Bone marrow (tissue), 2 donors: Measurements from ENCODE around the gene ADARB2.
"Not testable (repeated sequence)": the region's sequence is repeated elsewhere in the genome, so short reads cannot be mapped to it uniquely, and the experiment has no call there.

Source experiments
- DNase-seq, 2 donors: peaks; one replicate each; lab custom pipeline; 2025; lab: John Stamatoyannopoulos, UW

ADARB2 gene

DNA sequence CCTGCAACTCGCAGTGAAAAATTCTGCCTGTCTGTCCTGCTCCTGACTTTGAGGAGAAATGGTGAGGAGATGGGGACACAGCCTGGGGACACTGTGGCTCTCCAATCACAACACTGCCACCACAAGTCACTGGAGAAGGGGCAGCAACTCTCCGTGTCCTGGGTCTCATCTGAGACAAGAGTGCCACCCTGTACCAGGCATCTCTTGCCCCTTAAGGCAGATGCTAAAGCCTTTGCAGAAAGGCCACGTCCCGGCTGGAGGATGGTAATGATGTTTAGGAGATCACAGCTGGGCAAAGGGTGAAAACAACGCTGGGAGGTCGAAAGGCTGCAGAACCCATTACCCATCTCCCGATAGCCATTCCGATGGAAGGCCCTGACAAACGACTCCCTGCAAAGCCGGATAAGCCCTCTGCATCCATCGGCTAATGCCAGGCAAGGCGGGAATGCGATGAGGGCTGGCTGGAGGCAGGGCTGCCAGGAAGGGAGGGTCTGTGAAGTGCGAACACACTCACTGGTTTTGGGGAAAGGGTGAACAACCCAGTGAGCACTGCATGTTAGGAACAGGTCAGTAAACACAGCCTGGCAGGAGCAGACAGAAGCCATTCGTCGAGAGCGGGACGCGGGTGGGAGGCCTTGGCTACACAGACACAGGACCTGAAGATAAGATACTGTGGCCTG is 190.8 kb downstream of the ADARB2 start:
- no peak for DNase-seq

DNA sequence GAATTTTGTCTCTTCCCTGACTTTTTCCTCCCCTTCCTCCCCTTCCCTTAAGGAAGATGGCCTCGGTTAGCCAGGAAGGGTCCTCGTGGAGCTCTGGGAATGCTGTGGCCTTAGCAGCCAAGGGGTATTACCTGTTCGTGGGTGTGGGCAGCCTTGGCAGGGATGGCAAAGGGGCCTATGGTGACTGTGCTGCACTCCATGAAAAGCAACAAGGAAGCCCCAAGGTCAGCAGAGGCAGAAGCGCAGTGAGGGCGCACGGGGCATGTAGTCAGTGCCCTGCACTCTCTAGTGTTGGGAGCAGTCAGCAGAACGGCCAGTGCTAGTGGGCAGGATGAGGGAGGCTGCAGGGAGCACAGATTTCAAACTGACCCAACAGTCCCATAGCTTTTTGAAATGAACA is 191.8 kb downstream of the ADARB2 start:
- DNase-seq = no peak

DNA sequence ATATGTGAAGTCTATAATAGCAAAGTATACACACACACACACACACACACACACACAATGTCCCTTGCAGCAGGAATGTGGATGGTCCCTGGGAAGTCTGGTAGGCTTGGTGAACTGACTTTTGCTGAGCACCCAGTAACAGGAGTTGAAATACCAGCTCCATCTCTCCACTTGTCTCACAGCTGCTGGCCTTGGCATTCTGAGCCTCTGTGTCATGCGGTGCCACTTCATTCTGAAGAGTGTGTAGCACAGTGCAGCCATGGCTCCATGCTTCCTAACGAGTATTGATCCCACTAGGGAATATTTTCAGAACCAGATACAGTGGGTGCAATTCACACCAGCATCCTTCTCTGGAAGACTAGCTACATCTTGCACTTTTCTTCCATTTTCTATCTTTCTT is 192.4 kb downstream of the ADARB2 start:
- DNase-seq = no peak

DNA sequence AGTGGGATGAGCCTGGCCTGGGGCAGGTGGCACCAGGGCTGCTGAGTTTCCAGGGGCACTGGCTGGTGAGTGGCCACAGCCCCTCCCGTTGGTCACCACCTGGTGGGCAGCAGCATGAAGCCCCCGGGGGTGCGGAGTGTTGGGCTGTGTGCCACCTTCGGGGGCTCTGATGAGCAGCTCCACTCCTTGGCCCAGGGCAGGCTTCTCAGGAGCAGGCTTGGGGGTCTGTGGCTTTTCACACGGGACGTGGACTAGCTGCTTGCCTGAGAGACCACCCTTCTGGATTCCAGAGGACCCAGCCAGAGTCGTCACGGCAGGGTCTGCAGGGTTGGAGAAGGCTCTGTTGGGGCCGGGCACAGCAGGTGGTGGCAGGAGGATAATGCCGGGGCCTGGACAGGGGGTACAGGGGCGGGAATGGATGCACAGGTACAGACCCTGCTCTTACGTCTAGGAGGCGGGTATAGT is 193.1 kb downstream of the ADARB2 start:
- no peak for DNase-seq

DNA sequence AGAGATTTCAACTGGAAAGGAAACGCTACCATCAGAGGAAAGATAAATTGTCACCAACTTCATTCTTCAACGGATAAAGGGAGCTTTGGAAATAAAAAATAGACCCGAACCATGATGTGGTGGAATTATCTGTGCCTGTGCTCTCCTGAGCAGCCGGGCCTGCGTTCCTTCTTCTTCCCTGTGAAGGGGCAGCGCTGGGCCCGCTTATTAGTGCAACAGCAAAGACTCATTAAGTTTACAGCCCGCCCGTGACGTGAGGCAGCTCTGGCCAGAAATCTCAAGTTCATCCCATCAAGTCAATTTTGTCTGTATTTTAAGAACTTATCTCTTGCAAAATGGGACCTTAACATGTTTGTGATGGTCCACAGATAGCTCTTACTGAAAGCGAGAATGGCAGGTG is 193.7 kb downstream of the ADARB2 start:
- no peak for DNase-seq

DNA sequence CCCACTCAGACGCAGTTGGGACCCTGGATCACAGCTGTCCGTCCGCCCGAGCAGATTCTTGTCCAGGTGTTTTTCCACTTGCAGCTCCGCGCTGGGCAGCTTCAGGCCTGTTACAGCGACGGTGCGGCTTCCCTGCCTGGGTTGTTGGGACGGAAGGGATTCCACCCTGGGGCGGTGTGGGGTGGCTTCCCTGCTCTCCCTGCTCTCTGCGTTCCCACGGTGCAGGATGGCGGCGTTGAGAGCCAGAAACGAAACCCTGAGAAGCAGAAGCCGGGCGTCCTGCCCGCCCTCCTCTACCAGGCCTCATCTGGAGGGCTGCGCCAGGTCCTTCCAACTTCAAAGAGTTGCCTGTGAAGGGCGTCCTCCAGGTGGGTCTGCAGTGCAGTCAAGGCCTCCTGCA is 194.4 kb downstream of the ADARB2 start:
- no peak for DNase-seq

DNA sequence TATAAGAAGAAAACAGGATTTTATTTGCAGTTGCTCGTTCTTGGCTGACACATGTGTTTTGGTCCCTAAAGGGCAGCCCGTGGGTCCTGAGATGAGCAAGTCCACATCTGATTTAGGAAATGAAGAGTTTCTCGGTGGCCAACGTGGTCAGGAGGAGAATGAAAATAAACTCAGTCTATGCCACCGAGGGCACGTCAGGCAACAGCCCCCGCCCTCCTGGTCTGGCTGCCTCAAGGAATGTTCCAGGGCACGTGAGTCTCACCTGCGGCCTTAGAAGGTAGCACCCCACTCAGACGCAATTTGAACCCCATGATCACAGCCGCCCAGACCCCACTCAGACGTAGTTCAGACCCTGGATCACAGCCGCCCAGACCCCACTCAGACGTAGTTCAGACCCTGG is 197.2 kb downstream of the ADARB2 start:
- DNase-seq = no peak

DNA sequence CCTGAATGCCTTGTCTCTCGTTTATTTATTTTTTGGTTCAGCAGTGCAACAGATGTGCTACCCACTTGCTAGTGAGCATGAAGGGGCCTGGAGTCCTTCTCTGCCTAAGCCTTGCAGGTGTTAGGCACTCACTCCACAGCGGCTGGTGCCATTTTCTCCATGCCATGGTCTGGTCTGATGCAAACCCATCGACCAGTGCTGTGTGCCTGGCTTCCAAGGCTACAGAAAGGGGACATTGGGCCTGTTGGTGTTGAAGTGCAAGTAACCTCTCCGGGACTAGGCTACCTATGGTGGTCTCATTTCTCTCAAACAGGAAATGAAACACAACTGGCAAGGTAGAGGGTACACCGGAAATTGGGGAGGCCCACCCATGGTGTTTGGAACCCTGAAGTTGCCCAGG is 198.1 kb downstream of the ADARB2 start:
- no peak for DNase-seq

DNA sequence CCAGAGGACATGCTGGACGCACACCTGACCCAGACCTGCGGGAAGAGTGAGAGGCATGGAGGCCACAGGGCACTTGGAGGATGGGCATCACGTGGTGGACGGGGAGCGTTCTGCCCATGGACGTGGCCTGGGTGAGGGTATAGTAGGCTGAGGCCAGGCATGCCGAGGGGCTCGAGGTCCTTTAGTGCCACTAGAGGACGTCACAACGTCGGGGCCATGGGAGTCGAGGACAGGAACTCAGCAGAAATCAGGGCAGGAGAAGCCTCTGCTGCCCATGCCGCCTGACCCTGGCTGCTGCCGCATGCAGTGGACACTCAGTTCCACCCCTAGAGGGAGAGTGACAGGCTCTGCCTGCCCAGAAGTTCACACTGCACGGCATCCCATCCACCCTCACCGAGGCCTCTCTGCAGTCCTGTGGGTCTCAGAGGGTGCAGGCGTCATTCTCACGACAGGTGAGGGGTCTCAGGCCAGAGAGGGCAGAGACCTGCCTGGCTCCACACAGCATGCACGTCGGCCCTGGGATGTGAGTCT is 198.7 kb downstream of the ADARB2 start:
- DNase-seq = no peak

DNA sequence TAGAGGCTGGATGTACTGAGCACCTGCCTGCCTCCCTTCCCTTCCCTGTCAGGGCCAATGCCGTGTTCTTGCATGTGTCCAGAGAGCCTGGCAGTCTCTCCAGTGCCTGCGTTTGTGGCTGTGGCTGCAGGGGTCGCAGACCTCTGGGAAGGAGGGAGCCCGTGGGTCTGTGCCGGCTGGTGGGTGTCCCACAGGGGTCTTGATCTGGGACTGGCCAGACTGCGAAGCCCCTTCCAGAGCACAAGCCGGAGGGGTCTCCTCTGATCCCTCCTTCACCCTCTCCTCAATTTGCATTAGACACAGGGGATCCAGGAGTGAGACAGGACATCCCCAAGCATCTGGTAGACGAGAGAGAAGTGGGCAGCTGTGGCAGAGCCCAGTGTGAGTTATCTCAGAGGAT is 199.2 kb downstream of the ADARB2 start:
- no peak for DNase-seq

DNA sequence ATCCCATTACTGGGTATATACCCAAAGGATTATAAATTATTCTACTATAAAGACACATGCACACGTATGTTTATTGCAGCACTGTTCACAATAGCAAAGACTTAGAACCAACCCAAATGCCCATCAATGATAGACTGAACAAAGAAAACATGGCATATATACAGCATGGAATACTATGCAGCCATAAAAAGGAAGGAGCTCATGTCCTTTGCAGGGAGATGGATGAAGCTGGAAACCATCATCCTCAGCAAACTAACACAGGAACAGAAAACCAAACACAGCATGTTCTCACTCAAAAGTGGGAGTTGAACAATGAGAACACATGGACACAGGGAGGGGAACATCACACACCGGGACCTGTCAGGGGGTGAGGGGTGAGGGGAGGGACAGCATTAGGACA is 199.9 kb downstream of the ADARB2 start:
- not testable (repeated sequence) for DNase-seq

DNA sequence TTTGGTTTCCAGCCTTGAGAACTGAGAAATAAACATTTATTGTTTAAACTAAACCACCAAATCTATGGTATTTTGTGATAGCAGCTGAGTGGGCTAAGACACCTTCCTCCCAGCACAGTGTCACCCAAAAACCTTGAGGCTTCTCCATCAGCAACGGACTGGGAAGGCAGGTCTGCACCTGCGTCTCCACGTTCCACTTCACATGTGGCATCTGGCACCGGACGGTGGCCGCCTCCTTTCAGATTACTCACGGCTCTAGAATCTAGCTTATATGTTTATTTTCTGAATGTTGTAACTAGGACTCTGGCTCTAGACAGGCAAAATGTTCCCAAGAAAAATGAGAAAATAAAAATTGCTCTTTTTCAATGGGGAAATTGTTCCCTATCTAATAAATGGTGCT is 201.0 kb downstream of the ADARB2 start:
- DNase-seq = no peak

DNA sequence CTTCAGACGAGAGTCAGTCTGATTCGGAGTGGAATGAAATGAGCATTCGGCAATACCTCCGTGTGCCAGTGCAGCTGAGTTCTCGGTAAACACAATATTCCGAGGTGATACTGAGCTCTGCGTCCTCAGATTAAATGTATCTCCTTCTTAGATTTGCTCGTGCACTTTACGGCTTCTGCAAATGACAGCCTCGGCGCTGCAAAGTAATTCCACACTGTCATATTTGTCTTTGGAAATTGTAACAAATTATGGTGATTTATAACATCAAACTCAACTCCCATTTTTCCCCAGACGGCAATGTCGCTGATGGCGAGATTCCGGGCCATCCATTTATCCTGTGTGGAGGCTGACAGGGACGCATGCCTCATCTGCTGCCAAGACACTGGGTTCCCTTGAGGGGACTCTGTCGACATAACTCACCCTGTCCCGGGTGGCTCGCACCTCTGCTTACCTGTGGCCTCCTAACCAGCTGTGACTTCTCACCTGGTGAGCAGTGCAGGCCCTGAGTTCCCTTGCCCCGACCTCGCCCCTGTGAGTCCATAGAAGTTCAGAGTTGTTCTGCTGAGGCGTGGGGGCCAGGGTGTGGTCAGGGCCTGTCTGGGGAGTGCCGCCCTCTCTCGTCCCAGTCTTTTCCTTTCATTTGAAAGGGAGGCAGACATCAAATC is 201.9 kb downstream of the ADARB2 start:
- DNase-seq = no peak

DNA sequence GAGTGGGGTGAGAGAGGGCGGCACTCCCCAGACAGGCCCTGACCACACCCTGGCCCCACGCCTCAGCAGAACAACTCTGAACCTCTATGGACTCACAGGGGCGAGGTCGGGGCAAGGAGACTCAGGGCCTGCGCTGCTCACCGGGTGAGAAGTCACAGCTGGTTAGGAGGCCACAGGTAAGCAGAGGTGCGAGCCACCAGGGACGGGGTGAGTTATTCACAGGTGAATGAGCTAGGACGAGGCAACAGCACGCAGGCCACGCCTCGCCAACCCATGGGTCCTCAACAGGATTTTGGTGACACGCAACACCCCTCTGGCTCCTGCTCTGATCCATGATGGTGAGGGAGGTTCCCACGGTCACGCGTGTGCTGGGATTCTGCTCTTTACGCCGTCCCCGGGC is 202.5 kb downstream of the ADARB2 start:
- no peak for DNase-seq

DNA sequence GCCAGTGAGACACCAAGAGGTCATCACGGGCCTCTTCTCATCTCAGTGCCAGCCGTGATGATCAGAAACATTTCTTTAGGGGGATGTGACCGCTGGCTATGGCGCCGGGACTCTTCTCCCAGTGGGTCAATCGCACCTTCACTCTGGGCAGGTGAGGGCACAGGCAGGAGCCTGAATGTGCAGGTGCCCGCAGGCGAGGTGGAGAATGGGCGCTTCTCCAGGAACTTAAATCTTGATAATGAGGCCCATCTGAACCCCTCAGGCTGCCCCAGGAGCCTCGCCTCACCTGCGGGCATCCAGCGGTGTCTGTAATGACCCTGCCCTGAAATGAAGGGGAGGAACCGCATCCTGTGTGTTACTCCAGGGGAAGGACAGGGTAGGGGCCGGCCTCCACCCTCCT is 204.7 kb downstream of the ADARB2 start:
- DNase-seq = no peak

DNA sequence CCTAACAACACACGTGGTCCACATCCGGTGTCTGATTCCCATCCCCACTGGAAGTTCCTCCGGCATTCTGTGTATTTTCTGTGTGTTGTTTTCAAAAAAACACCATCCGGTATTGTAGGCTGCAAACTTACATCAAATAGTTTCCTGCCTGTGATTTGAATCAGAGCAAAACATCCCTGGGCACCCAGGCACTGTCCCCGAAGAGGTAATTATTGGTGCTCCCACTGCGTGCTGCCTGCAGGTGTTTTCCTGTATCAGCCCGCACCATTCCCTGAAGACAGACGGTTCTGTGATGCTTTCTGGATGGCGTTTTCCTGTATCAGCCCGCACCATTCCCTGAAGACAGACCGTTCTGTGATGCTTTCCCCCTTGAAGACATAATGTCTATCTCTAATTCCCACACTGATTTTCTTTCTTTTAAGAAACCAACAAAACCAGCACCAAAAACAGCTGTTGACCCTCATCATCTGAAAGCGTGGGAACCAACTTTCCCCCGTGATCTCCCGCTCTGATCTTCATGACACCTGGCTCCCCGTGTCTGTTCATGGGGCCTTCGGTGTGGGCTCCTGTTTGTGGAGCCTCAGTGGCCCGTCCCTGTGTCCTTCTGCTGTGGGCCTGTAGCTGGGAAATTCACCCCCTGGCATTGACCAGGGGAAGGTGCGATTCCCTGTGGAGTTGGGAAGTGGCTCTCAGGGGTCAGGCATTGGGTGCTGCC is 205.3 kb downstream of the ADARB2 start:
- DNase-seq = no peak

DNA sequence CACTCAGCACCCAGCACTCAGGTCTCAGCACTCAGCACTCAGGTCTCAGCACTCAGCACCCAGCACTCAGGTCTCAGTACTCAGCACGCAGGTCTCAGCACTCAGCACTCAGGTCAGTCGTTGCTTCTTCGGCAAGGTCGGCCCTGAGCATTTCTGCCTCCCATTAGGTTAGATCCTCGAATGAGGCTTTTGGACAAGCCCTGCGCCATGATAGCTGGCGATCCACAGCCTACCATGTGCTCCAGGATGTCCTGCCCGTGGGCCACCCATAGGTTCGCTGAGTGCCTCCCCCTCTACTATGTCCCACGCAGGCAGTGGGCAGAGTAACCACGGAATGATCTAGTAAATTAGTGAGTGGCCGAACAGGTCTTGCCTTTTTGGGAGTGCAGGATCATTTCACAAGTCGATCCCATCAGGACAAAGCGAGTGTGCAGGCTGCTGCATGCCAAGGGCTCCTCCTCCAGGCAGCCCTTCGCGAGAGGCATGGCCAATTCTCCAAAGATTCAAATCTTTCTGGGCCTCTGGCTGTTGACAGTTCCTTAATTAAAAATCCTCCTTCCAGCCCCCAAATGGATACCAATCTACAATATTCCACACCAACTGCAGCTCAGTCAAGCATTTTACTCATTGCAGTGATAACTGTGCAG is 206.3 kb downstream of the ADARB2 start:
- DNase-seq = no peak

DNA sequence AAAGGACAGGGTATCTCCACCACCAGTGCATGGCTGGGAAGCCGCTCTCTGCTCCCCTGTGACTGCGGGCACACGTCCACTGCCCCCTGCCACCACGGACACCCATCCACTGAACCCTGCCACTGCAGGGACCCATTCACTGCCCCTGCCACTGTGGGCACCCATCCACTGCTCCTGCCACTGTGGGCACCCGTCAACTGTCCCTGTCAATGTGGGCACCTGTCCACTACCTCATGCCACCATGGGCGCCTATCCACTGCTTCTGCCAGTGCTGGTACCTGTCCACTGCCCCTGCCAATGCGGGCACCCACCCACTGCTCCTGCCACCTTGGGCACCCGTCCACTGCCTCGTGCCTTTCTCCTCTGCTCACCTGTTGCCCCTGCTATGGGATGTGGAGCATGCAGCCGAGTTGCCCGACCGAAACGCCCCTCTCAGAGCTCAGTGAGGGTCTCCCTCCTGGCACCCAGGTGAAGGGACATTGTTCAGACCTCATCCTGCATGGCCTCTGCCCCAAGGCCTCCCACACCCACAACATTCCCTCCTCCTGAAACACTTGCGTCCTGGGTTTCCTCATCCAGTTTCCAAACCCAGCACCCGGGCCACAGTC is 207.4 kb downstream of the ADARB2 start:
- DNase-seq = no peak

DNA sequence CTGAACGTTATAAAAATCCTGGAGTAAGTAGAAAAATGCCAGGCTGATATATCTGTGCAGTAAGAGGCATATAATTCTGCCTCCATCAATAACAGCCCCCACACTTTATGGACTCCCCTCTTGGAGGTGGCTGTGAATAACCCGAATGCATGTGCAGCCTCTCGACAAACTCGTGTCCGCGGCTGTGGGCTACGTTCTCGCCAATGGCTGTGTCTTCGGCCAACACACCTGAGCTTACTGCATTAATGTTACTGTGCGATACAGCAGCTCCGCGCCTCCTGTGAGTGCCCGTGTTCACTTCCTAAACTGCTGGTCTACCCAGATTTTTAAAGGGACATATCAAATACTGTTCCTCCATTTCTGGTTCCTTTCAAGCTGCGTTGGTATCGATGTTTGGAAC is 209.4 kb downstream of the ADARB2 start:
- no peak for DNase-seq

DNA sequence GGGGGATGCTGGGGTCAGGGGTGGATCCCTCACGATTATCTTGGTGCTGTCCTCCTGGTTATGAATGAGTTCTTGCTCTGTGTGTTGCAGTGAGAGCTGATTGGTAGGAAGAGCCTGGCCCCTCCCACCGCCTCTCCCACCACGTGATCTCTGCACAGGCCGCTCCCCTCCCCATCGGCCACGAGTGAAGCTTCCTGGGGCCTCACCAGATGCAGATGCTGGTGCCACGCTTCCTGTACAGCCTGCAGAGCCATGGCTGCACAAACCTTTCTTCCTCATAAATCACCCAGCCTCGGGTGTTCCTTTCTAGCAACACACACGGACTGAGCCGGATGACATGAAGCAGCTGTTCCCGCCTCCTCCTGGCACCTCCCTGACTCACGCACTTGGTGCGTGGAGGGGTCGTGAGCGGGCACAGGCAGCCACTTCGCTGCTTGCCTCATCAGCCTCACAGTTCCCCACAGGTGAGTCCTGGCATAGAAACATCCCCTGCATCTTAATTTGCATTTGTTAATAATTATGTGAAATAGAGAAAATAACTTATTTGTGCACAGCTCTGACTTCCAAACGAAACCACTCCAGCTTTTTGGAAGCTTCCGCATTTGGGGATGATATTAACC is 210.8 kb downstream of the ADARB2 start:
- DNase-seq = no peak

DNA sequence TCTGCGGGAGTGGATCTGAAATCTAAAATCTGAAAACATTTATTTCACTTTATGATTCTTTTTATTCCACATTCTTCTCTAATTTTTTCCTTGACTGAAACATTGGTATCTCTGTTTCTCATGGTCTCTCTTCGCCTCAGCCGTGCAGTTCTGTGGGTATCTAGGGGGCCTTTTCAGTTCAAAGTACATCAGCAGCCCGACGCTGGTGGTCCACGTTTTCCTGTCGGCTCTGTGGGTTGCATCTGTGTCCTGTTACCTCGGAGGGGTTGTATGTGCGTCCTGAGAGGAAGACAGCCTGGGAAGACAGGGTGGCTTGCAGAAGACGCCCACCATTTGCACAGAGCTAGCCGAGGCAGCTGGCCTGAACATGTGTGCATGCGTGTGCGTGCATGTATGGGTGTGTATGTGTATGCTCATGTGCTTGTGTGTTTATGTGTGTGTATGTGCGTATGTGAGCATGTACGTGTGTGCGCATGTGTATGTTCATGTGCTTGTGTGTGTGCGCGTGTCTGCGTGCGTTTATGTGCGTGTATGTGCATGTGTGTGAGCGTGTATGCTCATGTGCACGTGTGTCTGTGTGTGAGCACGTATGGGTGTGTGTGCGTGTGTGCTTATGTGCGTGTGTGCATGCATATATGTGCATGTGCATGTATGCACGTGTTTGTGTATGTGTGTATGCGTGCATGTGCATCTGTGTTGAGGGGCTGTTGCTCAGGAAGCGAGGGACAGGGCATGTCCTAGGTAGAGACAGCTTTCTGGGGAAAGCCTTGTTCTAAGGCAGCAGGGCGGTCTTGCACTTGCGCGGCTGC is 211.8 kb downstream of the ADARB2 start:
- no peak for DNase-seq
